ENCODE results near the gene TGFBR3.

- no peak for TF ChIP-seq CTCF (IDR thresholded peaks at IDR 0.05 in 4 of 5, conservative IDR thresholded peaks at IDR 0.05 in 1 of 5)
- no peak for TF ChIP-seq POLR2A (IDR thresholded peaks at IDR 0.05)
Measured at GRCh38 chr1:91854852-91855534, 31.0 kb downstream of the TGFBR3 start.

Data from gastrocnemius medialis (tissue), 4 donors.